CD4-positive, CD25-positive, alpha-beta regulatory T cell (primary cell): Measurements from ENCODE around the gene GZMA. TPM values are rescaled to one million over a fixed set of nuclear protein-coding genes. Genes with fewer than 3 reads are reported as not detected.

ENCODE experiments used
- ATAC-seq, 2 donors: fragments of 150-1000 bp; cut with Tn5 transposase; one replicate each; pipeline ENCODE4 v1.10.0; 2021; ENCODE audit warnings: low read depth in 2 of 2, moderate number of reproducible peaks in 2 of 2, moderate library complexity in 1 of 2
- DNase-seq, 3 donors: peaks; one replicate each; pipeline versions ENCODE4 v3.0.0 to v3.0.0-alpha.2; 2012 to 2022; ENCODE audit warnings: mixed read lengths in 1 of 3
- H3K27ac ChIP-seq: one replicate; pipeline ENCODE4 v1.7.0; 2013; ENCODE audit warnings: mild to moderate bottlenecking, low read length; ENCODE audit not compliant: insufficient read depth, poor library complexity, severe bottlenecking
- H3K27me3 ChIP-seq: one replicate; pipeline ENCODE4 v1.7.0; 2013; ENCODE audit warnings: low read length; ENCODE audit not compliant: control insufficient read depth, insufficient read depth
- H3K36me3 ChIP-seq: one replicate; pipeline ENCODE4 v1.7.0; 2013; ENCODE audit warnings: mild to moderate bottlenecking, low read length, moderate library complexity; ENCODE audit not compliant: control insufficient read depth, insufficient read depth
- H3K4me1 ChIP-seq: 2 replicates; pipeline ENCODE4 v1.7.0; 2013; ENCODE audit warnings: mild to moderate bottlenecking, low read length; ENCODE audit not compliant: insufficient read depth, control insufficient read depth, poor library complexity, severe bottlenecking
- H3K4me3 ChIP-seq: one replicate; pipeline ENCODE4 v1.7.0; 2013; ENCODE audit warnings: low read depth, mild to moderate bottlenecking, low read length, moderate library complexity
- H3K9me3 ChIP-seq, 2 experiments: 1 replicate in 1 of 2; 2 replicates in 1 of 2; pipeline ENCODE4 v1.7.0; 2013; ENCODE audit warnings: low read length in 2 of 2, mild to moderate bottlenecking in 1 of 2, moderate library complexity in 1 of 2; ENCODE audit not compliant: control insufficient read depth in 2 of 2
- H3K27ac Mint-ChIP-seq, 3 donors: one replicate each; pipeline ENCODE4 v1.8.0; 2020 to 2022; ENCODE audit warnings: mild to moderate bottlenecking in 3 of 3, mixed read lengths in 3 of 3, moderate library complexity in 2 of 3
- H3K27me3 Mint-ChIP-seq: one replicate; pipeline ENCODE4 v1.8.0; 2022; ENCODE audit warnings: mild to moderate bottlenecking, mixed read lengths
- H3K36me3 Mint-ChIP-seq: one replicate; pipeline ENCODE4 v1.8.0; 2020; ENCODE audit warnings: mixed read lengths
- H3K4me1 Mint-ChIP-seq, 4 donors: one replicate each; pipeline ENCODE4 v1.8.0; 2020 to 2022; ENCODE audit warnings: mixed read lengths in 4 of 4, mild to moderate bottlenecking in 1 of 4
- H3K4me3 Mint-ChIP-seq, 4 donors: one replicate each; pipeline ENCODE4 v1.8.0; 2020 to 2022; ENCODE audit warnings: mild to moderate bottlenecking in 4 of 4, mixed read lengths in 4 of 4, moderate library complexity in 3 of 4
- H3K9me3 Mint-ChIP-seq, 7 donors: one replicate each; pipeline ENCODE4 v1.8.0; 2020 to 2022; ENCODE audit warnings: mixed read lengths in 7 of 7, mild to moderate bottlenecking in 3 of 7, moderate library complexity in 2 of 7
- polyA plus RNA-seq, 4 donors: library from polyadenylated mRNA; unstranded; fragments of 300-500 nt; fragmentation: Illumina TruSeq; gene quantifications; one replicate each; pipeline ENCODE4 v1.2.3, GENCODE V29; 2021
- total RNA-seq: library from RNA; stranded (reverse); gene quantifications from one replicate; pipeline ENCODE4 v1.2.3, GENCODE V29; 2022

Gene GZMA
- 22.6 TPM for total RNA-seq
- 100 to 1,000 TPM in 1 of 4 donors, 10 to 100 TPM in 3; 25.4 to 107 (median 54.6) TPM for polyA plus RNA-seq

DNA sequence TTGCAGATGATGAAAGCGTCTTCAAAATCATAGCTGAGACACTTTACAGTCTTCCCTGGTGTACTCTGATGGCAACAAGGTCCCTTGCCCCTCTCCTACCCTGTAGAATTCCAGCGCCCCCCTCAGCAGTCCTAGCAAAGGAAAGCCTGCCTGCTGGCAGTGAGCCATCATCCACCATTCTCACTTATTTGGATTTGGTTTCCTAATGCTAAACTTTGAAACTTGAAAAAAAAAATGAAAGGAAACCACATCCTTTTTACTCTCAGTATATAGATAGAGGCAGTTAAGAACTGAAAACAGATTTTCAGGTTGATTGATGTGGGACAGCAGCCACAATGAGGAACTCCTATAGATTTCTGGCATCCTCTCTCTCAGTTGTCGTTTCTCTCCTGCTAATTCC, at the start of gene GZMA:
TSS of gene GZMA (plus strand) at position 299 of the 400 bp plus-strand sequence. CDS start at position 336, 37 bp downstream.
- H3K9me3 ChIP-seq, result no peaks in the 10 kb centered on the region
- H3K27ac ChIP-seq, result peak within 1 kb of the TSS; percentile 67
- peak within 1 kb of the TSS; percentile 80 for H3K4me3 ChIP-seq
- H3K4me1 ChIP-seq, result peaks cover 49% of the 10 kb centered on the region
- H3K36me3 Mint-ChIP-seq, result peaks cover 10% of the 10 kb centered on the region
- no peaks in the 10 kb centered on the region for H3K27me3 ChIP-seq
- peaks cover 18 to 86% (median 57%) of the 10 kb centered on the region in 4 donors for H3K4me1 Mint-ChIP-seq
- H3K9me3 Mint-ChIP-seq, result peaks cover 0 to 21% (median 2%) of the 10 kb centered on the region in 7 donors
- H3K36me3 ChIP-seq, result no peaks in the 10 kb centered on the region
- peak in 2 of 3 donors; percentile 72 to 77 for DNase-seq
- no peaks in the 10 kb centered on the region for H3K27me3 Mint-ChIP-seq
- peak within 1 kb of the TSS; percentile 84 to 95 (median 89) for H3K4me3 Mint-ChIP-seq
- H3K27ac Mint-ChIP-seq, result peak within 1 kb of the TSS; percentile 61 to 98 (median 86)
- ATAC-seq, result peak; percentile 69 to 75

DNA sequence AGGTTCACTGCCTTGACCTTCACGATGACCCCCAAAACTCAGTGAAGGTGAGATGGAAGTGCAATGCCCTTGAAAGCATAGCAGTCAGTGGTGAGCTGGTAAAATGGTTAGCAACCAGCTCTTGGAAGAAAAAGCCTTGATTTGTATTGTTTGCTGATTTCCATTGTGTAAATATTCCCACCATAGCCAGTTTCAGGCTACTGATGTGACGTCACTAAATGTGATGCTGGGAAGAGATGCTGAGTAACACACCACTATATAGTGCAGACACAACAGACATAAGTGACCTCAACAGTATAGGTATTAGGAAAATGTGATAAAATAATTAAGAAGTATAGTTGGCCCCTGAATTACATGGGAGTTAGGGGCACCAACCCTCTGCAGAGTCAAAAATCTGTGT, 47.3 kb upstream of the GZMA start:
- Mint-ChIP-seq H3K27ac (no peak overlapping the region), H3K4me1 (peaks cover 0 to 5% (median 2%) of the 10 kb centered on the region in 4 donors), H3K9me3 (peaks cover 0 to 13% (median 6%) of the 10 kb centered on the region in 7 donors), H3K36me3 (peaks cover 12% of the 10 kb centered on the region), H3K27me3 (no peaks in the 10 kb centered on the region), H3K4me3 (no peak overlapping the region)
- H3K27ac ChIP-seq, result no peak overlapping the region
- H3K36me3 ChIP-seq, result no peaks in the 10 kb centered on the region
- no peaks in the 10 kb centered on the region for H3K4me1 ChIP-seq
- no peak overlapping the region for H3K4me3 ChIP-seq
- no peak for DNase-seq
- peaks cover 3 to 15% of the 10 kb centered on the region in 2 experiments for H3K9me3 ChIP-seq
- no peaks in the 10 kb centered on the region for H3K27me3 ChIP-seq
- no peak for ATAC-seq

DNA sequence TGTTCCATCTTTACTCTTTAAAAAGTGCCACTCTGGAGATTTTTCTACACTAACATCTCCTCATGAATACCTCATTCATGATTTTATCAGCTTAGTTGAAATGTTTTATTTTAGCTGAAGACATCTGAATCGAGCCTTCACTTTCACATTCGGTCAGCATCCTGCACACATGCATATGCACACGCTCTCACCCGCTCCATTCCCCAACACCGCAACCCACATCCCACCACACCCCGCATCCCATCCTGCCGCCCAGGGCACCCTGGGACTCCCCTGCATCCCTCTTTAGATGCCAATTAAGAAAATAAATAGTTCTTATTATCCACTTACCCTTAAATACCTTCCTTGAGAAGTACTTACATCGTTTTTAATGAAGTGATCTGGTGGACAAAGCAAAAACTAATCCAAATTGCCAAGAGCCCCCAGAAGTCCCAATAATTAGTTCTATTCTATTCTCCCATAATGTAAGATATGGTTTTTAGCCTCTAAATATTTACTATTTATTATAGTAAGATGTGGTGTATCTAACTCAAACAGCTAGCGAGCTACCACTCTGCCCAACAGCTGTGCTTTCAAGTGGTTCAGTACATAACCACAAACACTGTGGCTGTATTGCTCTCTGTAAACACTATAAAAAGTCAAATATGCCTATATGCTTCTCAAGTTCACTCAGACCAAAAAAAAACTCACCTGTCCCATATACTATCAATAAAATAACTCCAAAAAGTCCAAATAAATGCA, 40.2 kb upstream of the GZMA start:
- Mint-ChIP-seq H3K9me3 (peaks cover 0 to 5% (median 0%) of the 10 kb centered on the region in 7 donors), H3K36me3 (no peaks in the 10 kb centered on the region), H3K27ac (peak overlapping the region; percentile 68 to 87 (median 80)), H3K4me3 (peak overlapping the region; percentile 62 to 89 (median 78)), H3K4me1 (peaks cover 27 to 51% (median 40%) of the 10 kb centered on the region in 4 donors), H3K27me3 (no peaks in the 10 kb centered on the region)
- H3K36me3 ChIP-seq, result no peaks in the 10 kb centered on the region
- peak overlapping the region; percentile 71 for H3K4me3 ChIP-seq
- ATAC-seq (peak; percentile 78 to 81), DNase-seq (peak in 2 of 3 donors; percentile 49 to 91)
- H3K9me3 ChIP-seq, result no peaks in the 10 kb centered on the region
- H3K27ac ChIP-seq, result peak overlapping the region; percentile 42
- H3K4me1 ChIP-seq, result peaks cover 30% of the 10 kb centered on the region
- no peaks in the 10 kb centered on the region for H3K27me3 ChIP-seq

DNA sequence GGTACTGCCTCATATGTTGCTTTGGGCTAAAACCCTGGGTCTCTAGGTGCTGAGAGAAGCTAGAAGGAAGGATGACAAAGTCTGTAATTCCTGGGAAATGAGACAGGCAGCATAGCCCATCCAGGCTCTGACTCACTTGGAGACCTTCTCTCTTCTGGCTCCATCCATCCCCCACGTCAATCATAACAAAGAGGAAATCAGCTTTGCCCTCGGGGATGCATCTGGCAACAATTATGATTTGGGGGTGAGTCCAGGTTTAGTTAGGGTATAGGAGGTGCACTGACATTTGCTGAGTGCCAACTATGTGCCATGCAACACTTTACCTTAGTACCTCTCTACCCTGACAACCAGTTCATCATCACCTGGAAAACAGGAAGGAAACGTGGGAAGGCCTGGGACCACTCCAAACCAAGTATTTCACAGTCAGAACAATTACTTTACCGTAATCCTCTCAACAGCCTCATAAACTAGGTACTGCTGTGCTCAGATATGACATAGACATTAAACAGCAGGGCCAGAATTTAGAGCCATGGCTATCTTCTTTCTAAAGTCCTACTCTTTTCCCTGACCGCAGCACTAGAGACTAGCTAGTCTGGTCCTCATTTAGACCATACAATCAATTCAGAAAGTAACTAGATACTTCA, 39.1 kb upstream of the GZMA start:
- Histone ChIP-seq H3K9me3 (no peaks in the 10 kb centered on the region), H3K4me3 (no peak overlapping the region), H3K27me3 (no peaks in the 10 kb centered on the region), H3K27ac (no peak overlapping the region), H3K36me3 (no peaks in the 10 kb centered on the region), H3K4me1 (peaks cover 30% of the 10 kb centered on the region)
- Mint-ChIP-seq H3K4me3 (peak overlapping the region in 3 of 4 donors; percentile 12 to 89 (median 14)), H3K4me1 (peaks cover 27 to 53% (median 40%) of the 10 kb centered on the region in 4 donors), H3K27ac (peak overlapping the region; percentile 19 to 74 (median 40)), H3K9me3 (peaks cover 0 to 4% (median 0%) of the 10 kb centered on the region in 7 donors), H3K36me3 (no peaks in the 10 kb centered on the region), H3K27me3 (no peaks in the 10 kb centered on the region)
- DNase-seq (no peak), ATAC-seq (no peak)

DNA sequence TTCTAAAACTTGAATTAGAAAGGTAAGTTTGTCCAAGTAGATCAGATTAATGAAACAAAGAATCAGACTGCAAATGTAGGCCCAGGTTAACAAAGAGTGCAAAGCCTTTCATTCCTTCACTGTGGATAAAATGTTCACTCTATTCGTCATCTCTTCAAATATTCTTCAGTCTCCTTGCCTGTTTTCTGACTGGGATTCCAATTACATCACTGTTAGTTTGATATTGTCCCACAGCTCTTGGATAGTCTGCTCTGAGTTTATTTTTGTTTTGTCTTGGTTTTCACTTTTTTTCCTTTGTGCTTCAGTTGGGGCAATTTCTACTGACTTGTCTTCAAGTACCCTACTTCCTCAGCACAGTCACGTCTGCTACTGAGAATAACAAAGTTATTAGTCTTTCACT, 38.5 kb upstream of the GZMA start:
- H3K4me1 Mint-ChIP-seq, result peaks cover 27 to 53% (median 38%) of the 10 kb centered on the region in 4 donors
- H3K4me1 ChIP-seq, result peaks cover 30% of the 10 kb centered on the region
- no peaks in the 10 kb centered on the region for H3K36me3 Mint-ChIP-seq
- H3K27me3 Mint-ChIP-seq, result no peaks in the 10 kb centered on the region
- ATAC-seq (no peak), DNase-seq (no peak)
- no peaks in the 10 kb centered on the region for H3K36me3 ChIP-seq
- no peaks in the 10 kb centered on the region for H3K9me3 ChIP-seq
- H3K27me3 ChIP-seq, result no peaks in the 10 kb centered on the region
- peak overlapping the region in 2 of 4 donors; percentile 22 to 60 for H3K4me3 Mint-ChIP-seq
- H3K4me3 ChIP-seq, result no peak overlapping the region
- H3K9me3 Mint-ChIP-seq, result peaks cover 0 to 3% (median 0%) of the 10 kb centered on the region in 7 donors
- H3K27ac ChIP-seq, result no peak overlapping the region
- peak overlapping the region in 2 of 3 donors; percentile 22 to 27 for H3K27ac Mint-ChIP-seq

DNA sequence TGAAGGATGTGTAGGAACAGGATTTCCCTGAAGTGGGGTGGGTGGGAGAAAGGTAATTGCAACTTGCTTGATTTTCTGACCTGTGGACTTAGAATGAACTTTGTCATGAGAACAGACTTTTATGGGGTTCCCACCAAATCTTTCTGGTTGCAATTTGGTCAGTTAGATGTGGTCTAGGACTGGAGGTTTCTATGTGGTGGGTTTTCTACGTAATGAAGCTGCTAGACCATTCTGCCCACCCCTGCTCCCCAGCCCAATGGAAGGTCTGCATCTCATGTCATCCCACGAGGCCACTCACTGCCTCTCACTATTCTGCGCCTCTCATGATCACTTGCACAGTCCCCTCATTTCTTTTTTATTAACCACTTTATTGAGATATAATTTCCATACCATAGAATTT, 37.9 kb upstream of the GZMA start:
- DNase-seq, result no peak

DNA sequence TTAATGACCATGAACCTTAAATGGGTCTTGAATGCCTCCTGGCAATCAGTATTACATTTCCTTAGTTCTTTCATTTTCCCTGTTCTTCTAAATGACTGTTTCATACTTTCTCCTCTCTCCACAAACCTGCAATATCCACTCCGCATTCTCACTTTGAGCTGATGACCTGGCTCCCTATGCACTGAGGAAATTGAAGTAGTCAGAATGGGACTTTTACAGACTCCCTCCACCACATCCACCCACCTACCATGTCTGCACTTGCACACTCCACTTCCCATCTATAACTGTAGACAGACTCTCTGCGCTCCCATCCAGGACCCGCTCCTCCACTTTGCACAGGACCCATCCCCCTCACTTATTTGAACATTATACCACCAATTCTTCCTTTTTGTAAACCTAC, 36.2 kb upstream of the GZMA start:
- Mint-ChIP-seq H3K27me3 (no peaks in the 10 kb centered on the region), H3K27ac (peak overlapping the region in 1 of 3 donors; percentile 39), H3K4me3 (peak overlapping the region in 1 of 4 donors; percentile 9), H3K36me3 (no peaks in the 10 kb centered on the region), H3K9me3 (peaks cover 0 to 3% (median 0%) of the 10 kb centered on the region in 7 donors), H3K4me1 (peaks cover 27 to 51% (median 34%) of the 10 kb centered on the region in 4 donors)
- Histone ChIP-seq H3K27ac (no peak overlapping the region), H3K27me3 (no peaks in the 10 kb centered on the region), H3K36me3 (no peaks in the 10 kb centered on the region), H3K9me3 (no peaks in the 10 kb centered on the region), H3K4me3 (no peak overlapping the region), H3K4me1 (peaks cover 25% of the 10 kb centered on the region)
- ATAC-seq (no peak), DNase-seq (no peak)

More for the DNA sequence above, 37.9 kb upstream of the GZMA start:
- Mint-ChIP-seq H3K9me3 (peaks cover 0 to 3% (median 0%) of the 10 kb centered on the region in 7 donors), H3K4me3 (no peak overlapping the region), H3K36me3 (no peaks in the 10 kb centered on the region), H3K27me3 (no peaks in the 10 kb centered on the region), H3K4me1 (peaks cover 27 to 53% (median 38%) of the 10 kb centered on the region in 4 donors), H3K27ac (no peak overlapping the region)
- Histone ChIP-seq H3K4me1 (peaks cover 30% of the 10 kb centered on the region), H3K9me3 (no peaks in the 10 kb centered on the region), H3K27ac (no peak overlapping the region), H3K27me3 (no peaks in the 10 kb centered on the region), H3K36me3 (no peaks in the 10 kb centered on the region), H3K4me3 (no peak overlapping the region)
- no peak for ATAC-seq
